ENCODE measurements around the gene ELMO1. TPM values are rescaled to one million over a fixed set of nuclear protein-coding genes. Genes with fewer than 3 reads are reported as not detected.

ELMO1 gene
- total and polyA plus RNA-seq, 10 of the 15 experiments (the other 5 are each of a cell fraction or from before 2014, with no cell fraction given) = 22.6 to 85.9 (median 56.6) TPM

DNA sequence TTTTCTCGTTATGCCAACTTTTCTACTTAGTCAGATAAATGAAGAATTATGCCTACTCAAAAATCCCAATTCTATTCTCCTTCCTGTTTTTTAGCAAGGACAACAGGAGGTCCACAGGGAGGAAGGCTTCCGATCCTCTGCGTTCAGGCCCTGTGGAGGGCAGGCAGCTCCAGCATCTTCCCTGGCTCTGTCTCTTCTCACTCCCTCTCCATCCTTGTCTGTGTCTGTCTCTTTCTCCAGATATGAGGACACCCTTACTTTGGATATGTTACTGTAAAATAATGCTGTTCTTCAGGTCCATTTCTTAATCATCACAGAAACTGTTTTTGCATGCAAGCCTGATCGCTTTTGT is 166.6 kb downstream of the ELMO1 start:
- H4K20me1 ChIP-seq (ENCODE audit: control insufficient read depth, insufficient read depth) = 0 out of 2 replicates have a peak, but pooled peaks cover 3% of the 10 kb centered on the region
- no peaks in the 10 kb centered on the region for H3K27me3 ChIP-seq (replicated peaks in 1 of 2; ENCODE audit: control insufficient read depth in 2 of 2, insufficient read depth in 2 of 2, low read length in 1 of 2)
- ChIA-PET SMC1A (ENCODE audit: uncharacterized antibody, unreplicated experiment) (interaction anchor here (0.6 to 10.7 kb wide), 4 partner anchors 12 to 73 kb away, joined by 3 to 106 read pairs (median 4); no protein-coding TSS in a partner anchor), CTCF (interaction anchor here (1.4 to 8.0 kb wide), 2 partner anchors 65 to 74 kb away, joined by 3 to 298 read pairs; no protein-coding TSS in a partner anchor), POLR2A (no interaction called here), RAD21 (ENCODE audit: unreplicated experiment) (interaction anchor here (0.6 kb wide), 1 partner anchor 71 kb away, joined by 3 read pairs; no protein-coding TSS in a partner anchor)
- no peak overlapping the region for H2AFZ ChIP-seq (ENCODE audit: control insufficient read depth, low read depth, low read length)
- H3K4me2 ChIP-seq (ENCODE audit: control insufficient read depth, insufficient read depth) = no peak overlapping the region
- no peaks in the 10 kb centered on the region for H3K9me3 ChIP-seq (replicated peaks; ENCODE audit: control insufficient read depth, insufficient read depth, low read length)
- DNase-seq (ENCODE audit: low read depth, low spot score) (no peak), FAIRE-seq (no peak), ATAC-seq (no peak)
- no peak overlapping the region for H3K4me3 ChIP-seq
- BruUV-seq (replicated peaks) = no TSS peak
- H3K27ac ChIP-seq (ENCODE audit: control insufficient read depth, insufficient read depth) = no peak overlapping the region
- no peak overlapping the region for H3K9ac ChIP-seq (ENCODE audit: control insufficient read depth, insufficient read depth, low read length)
- in situ Hi-C loops (cut with MboI) = no loop called here
- H3K79me2 ChIP-seq (ENCODE audit: control insufficient read depth, insufficient read depth, low read length) = peaks cover 5% of the 10 kb centered on the region
- 84% methylated on average over 4 of the region's 4 CpGs for WGBS (ENCODE audit: insufficient coverage, insufficient replicate concordance, low lambda C conversion rate, missing lambda C conversion rate)
- H3K36me3 ChIP-seq (ENCODE audit: control insufficient read depth in 2 of 2, insufficient read depth in 2 of 2, low read length in 1 of 2) = no peaks in the 10 kb centered on the region
- intact Hi-C loops (cut with micrococcal nuclease; ENCODE audit: unreplicated experiment) = no loop called here
- peaks cover 11% of the 10 kb centered on the region for H3K4me1 ChIP-seq (ENCODE audit: control insufficient read depth, insufficient read depth, low read length)
- TF ChIP-seq IKZF1 (conservative IDR thresholded peaks at IDR 0.05) (no peak), TCF12 (IDR thresholded peaks at IDR 0.05; ENCODE audit: low read depth, low read length) (no peak), STAT1 (conservative IDR thresholded peaks at IDR 0.05) (no peak), NFYA (IDR thresholded peaks at IDR 0.05; ENCODE audit: borderline replicate concordance, low read depth, low read length) (no peak), CBFB (IDR thresholded peaks at IDR 0.05; ENCODE audit: low read depth) (no peak), RBBP5 (conservative IDR thresholded peaks at IDR 0.05) (no peak), SMC3 (IDR thresholded peaks at IDR 0.05; ENCODE audit: borderline replicate concordance, low read length) (no peak), WRNIP1 (IDR thresholded peaks at IDR 0.05; ENCODE audit: borderline replicate concordance, low read depth, low read length) (no peak), LARP7 (IDR thresholded peaks at IDR 0.05) (no peak), NR2C1 (IDR thresholded peaks at IDR 0.05) (no peak), RAD51 (IDR thresholded peaks at IDR 0.05) (no peak), NR2C2 (IDR thresholded peaks at IDR 0.05; ENCODE audit: borderline replicate concordance, control insufficient read depth, insufficient read length, low read depth) (no peak), BCL11A (IDR thresholded peaks at IDR 0.05; ENCODE audit: low read depth, low read length) (no peak), RB1 (IDR thresholded peaks at IDR 0.05; ENCODE audit: borderline replicate concordance) (no peak), ZNF622 (IDR thresholded peaks at IDR 0.05) (no peak), CREB1 (IDR thresholded peaks at IDR 0.05; ENCODE audit: low read depth) (no peak)
- TF ChIP-seq, protein P1, sequence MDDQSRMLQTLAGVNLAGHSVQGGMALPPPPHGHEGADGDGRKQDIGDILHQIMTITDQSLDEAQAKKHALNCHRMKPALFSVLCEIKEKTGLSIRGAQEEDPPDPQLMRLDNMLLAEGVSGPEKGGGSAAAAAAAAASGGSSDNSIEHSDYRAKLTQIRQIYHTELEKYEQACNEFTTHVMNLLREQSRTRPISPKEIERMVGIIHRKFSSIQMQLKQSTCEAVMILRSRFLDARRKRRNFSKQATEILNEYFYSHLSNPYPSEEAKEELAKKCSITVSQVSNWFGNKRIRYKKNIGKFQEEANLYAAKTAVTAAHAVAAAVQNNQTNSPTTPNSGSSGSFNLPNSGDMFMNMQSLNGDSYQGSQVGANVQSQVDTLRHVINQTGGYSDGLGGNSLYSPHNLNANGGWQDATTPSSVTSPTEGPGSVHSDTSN (IDR thresholded peaks at IDR 0.05; ENCODE audit: insufficient replicate concordance, low read depth, low read length) = no peak
- TF ChIP-seq, protein P2, sequence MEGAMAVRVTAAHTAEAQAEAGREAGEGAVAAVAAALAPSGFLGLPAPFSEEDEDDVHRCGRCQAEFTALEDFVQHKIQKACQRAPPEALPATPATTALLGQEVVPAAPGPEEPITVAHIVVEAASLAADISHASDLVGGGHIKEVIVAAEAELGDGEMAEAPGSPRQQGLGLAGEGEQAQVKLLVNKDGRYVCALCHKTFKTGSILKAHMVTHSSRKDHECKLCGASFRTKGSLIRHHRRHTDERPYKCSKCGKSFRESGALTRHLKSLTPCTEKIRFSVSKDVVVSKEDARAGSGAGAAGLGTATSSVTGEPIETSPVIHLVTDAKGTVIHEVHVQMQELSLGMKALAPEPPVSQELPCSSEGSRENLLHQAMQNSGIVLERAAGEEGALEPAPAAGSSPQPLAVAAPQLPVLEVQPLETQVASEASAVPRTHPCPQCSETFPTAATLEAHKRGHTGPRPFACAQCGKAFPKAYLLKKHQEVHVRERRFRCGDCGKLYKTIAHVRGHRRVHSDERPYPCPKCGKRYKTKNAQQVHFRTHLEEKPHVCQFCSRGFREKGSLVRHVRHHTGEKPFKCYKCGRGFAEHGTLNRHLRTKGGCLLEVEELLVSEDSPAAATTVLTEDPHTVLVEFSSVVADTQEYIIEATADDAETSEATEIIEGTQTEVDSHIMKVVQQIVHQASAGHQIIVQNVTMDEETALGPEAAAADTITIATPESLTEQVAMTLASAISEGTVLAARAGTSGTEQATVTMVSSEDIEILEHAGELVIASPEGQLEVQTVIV (IDR thresholded peaks at IDR 0.05; ENCODE audit: borderline replicate concordance, partially characterized antibody) = no peak
- TF ChIP-seq, protein P3, sequence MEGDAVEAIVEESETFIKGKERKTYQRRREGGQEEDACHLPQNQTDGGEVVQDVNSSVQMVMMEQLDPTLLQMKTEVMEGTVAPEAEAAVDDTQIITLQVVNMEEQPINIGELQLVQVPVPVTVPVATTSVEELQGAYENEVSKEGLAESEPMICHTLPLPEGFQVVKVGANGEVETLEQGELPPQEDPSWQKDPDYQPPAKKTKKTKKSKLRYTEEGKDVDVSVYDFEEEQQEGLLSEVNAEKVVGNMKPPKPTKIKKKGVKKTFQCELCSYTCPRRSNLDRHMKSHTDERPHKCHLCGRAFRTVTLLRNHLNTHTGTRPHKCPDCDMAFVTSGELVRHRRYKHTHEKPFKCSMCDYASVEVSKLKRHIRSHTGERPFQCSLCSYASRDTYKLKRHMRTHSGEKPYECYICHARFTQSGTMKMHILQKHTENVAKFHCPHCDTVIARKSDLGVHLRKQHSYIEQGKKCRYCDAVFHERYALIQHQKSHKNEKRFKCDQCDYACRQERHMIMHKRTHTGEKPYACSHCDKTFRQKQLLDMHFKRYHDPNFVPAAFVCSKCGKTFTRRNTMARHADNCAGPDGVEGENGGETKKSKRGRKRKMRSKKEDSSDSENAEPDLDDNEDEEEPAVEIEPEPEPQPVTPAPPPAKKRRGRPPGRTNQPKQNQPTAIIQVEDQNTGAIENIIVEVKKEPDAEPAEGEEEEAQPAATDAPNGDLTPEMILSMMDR (IDR thresholded peaks at IDR 0.05 in 2 of 3, conservative IDR thresholded peaks at IDR 0.05 in 1 of 3; ENCODE audit: control insufficient read depth in 2 of 3, extremely low read depth in 1 of 3, insufficient read depth in 1 of 3, low read depth in 3 of 3, low read length in 3 of 3) = no peak

Measured in GM12878 (cell line).